Measurements from ENCODE around the gene HLF.

GRCh38 chr17:55299162-55299838, 34.5 kb downstream of the HLF start:
- TF ChIP-seq, protein P1, sequence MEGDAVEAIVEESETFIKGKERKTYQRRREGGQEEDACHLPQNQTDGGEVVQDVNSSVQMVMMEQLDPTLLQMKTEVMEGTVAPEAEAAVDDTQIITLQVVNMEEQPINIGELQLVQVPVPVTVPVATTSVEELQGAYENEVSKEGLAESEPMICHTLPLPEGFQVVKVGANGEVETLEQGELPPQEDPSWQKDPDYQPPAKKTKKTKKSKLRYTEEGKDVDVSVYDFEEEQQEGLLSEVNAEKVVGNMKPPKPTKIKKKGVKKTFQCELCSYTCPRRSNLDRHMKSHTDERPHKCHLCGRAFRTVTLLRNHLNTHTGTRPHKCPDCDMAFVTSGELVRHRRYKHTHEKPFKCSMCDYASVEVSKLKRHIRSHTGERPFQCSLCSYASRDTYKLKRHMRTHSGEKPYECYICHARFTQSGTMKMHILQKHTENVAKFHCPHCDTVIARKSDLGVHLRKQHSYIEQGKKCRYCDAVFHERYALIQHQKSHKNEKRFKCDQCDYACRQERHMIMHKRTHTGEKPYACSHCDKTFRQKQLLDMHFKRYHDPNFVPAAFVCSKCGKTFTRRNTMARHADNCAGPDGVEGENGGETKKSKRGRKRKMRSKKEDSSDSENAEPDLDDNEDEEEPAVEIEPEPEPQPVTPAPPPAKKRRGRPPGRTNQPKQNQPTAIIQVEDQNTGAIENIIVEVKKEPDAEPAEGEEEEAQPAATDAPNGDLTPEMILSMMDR (conservative IDR thresholded peaks at IDR 0.05; ENCODE audit: low read depth, low read length) = no peak
- TF ChIP-seq RAD21 (IDR thresholded peaks at IDR 0.05; ENCODE audit: low read length) (no peak), RCOR1 (IDR thresholded peaks at IDR 0.05; ENCODE audit: insufficient replicate concordance, low read length) (no peak), POLR2A (IDR thresholded peaks at IDR 0.05; ENCODE audit: low read depth, low read length) (no peak), RFX5 (IDR thresholded peaks at IDR 0.05; ENCODE audit: low read depth, low read length) (no peak), CHD1 (IDR thresholded peaks at IDR 0.05; ENCODE audit: low read depth, low read length) (no peak), MXI1 (IDR thresholded peaks at IDR 0.05; ENCODE audit: borderline replicate concordance, low read depth, low read length) (no peak), MAFK (IDR thresholded peaks at IDR 0.05; ENCODE audit: low read depth, low read length) (no peak)

Measured in IMR-90 (cell line).